Endothelial cell of hepatic sinusoid (primary cell): ENCODE results near the gene CAMK1D.
"Not testable (repeated sequence)": the region's sequence is repeated elsewhere in the genome, so short reads cannot be mapped to it uniquely, and the experiment has no call there.

ENCODE experiments used
- in situ Hi-C: cut with HindIII; loops from 2 replicates; pipeline ENCODE4 v1.10.0; 2017; ENCODE audit warnings: low sequenced_read_pairs

Gene CAMK1D

DNA sequence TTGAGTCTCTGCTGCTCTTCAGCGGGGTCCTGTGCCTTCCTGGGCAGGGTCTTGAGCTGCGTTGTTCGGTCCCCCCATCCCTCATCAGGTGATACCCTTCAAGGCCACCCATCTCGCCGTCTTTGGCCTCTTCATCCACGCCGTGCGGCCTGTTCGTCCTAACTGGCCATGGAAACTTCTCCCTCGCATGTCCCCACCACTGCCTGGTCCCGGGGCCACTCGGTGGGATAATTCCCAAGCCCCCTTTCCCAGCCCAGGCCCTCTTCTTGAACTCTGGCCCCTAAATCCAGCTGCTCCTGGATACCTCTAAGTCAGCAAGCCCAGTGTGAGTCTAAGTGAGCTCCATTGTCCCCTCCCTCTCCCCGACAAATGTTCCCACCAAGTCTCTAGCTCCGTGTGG lies 74.5 kb downstream of the CAMK1D start:
- in situ Hi-C loops, result no loop called here

DNA sequence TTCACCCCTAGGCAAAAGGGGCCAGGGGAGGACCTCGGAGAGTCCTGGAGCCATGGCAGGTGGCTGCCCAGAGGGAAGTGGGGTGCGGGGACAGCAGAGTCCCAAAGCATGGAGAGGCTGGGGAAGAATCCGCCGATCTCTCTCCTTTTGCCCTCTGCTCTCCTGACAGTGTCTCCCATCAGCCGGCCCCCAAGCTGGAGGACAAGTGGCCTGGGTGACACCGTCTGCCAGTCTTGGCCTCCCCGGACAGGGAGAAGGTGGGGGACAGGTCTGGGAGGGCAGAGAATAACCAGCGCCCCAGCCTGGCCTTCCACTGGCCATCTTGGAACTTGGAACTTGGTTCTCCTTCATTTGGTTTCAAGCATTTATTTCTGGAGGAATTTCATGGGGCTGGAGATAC lies 77.9 kb downstream of the CAMK1D start:
- in situ Hi-C loops, result no loop called here

DNA sequence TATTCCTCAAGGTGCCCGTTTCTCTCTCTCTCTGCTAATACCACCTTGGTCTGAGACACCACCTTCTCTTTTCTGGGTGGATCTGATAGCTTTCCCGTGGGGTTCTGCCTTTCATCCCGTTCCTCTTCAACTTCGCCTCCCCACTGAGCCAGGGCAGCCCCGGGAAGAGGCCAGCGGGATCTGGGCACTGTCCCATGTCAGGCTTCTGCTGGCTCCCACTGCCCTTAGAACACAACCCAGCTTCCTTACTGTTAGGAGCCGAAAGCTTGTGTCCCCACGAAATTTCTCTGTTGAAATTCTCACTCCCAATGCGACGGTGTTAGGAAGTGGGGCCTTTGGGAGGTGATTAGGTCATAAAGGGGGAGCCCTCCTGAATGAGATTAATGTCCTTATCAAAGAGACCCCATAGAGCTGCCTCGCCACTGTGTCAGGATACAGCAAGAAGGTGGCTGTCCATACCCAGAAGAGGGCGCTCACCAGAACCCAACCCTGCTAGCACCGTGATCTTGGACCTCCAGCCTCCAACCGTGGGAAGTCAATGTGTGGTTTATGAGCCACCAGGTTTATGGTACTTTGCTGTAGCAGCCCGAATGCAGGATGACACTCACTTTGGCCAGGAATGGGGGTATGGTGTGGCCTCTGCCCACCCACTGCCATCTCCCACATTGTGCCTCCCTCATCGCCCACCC lies 79.2 kb downstream of the CAMK1D start:
- in situ Hi-C loops, result no loop called here

DNA sequence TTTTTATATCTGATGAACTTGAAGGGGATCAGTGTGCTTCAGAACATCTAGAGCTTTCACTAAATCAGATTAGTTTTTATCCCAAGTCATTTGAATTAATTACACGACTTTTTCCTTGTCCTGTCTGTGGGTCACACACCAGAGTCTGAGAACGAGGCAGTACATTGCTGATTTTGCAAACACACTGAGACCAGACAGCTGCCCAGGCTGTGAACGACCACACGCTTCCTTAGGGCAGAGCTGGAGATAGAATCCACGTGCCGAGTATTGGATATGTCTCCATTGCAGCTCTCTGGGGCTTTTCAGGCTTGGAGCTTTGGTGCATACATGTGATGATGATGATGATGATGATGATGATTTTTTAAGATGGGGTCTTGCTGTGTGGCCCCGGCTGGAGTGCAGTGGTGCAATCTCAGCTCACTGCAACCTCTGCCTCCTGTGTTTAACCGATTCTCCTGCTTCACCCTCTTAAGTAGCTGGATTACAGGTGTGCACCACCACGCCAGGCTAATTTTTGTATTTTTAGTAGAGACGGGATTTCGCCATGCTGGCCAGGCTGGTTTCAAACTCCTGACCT lies 81.1 kb downstream of the CAMK1D start:
- in situ Hi-C loops, result no loop called here

DNA sequence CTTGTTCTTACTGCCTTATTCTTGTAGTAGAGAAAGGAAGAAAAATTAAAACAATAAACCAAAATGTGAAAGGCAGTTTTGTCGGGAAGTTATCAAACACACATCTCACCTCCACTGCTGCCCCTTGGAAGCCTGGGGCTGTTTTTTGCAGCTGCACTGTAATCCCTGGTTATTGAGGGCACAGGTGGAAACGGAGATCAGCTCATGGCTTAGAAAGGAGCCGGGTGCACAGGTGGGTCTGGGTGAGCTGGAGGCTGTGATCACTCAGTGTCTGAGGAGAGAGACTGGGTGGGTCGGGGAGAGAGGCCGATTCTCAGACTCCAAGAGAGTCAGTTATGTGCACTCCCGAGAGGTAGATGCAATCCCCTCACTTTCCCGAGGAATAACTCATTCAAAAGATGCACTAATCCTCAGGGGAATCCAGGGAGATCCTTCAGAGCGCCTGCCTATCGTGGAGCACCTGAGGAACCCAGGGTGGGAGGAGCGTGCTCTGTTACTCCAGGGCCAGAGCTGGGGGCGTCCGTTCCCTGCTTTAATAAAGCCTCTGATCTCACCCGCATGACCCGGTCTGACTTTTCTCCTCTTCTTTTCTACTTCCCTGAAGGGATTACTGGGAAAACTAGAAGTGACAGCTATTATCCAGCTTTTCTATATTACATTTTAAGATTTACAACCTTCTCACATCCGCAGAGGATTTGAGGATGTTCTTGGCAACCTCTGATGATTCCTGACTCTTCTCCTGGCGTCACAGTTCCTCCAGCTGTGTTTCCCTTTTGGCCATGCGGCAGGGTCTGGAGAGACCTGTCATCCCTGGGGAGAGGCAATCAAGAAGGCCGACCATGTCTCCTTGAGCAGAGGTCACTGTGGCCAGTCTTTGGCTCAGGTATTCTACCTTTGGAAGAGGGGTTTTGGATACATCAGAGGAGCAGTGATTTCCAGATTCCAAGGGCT lies 82.1 kb downstream of the CAMK1D start:
- in situ Hi-C loops, result no loop called here

DNA sequence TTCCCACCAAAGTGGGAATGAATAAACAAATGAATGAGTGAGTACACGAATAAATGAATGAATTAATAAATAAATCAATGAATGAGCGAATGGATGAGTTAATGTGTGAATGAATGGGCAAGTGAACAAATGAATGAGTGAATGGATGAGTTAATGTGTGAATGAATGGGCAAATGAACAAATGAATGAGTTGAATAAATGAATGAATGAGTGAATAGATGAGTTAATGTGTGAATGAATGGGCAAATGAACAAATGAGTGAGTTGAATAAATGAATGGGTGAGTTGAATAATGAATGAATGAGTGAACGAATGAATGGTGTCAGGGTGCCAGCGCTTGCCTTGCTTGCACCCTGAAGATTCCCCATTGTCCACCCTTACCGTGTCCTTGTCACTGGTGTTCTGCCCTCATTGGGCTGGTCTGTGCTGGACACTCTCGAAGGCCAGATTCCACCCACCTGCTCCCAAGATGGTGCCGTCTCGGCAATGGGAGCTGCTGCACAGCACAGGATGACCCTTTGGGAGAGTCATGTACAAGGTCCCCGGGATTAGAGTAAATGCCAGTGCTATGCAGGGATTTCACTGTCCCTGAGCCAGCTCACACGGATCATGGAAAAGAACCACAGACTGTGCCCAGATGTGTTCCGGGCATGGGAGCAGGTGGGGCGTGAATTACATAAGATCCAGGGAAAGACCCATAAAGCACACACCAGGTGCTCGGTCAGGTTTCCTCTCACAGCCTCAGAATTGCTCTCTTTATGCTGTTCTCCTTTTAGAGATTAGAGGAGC lies 83.2 kb downstream of the CAMK1D start:
- in situ Hi-C loops, result no loop called here

DNA sequence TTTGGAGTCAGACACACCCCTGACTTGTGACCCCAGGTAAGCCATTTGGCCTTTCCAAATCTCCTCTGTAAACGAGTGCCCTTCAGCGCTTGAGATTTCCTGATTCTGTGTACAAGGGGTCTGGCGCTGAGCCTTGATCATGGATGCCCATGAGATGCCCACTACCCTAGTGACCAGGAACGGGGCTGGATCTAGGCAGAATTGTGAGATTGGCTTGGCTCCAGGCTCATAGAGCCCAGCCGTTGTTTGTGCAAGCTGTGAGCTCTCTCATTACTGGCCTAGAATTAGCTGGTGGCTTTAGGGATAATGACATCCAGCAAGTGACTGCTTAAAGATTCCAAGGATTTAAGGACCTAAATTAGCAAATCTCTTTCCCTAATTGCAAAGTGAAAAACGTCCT lies 84.9 kb downstream of the CAMK1D start:
- in situ Hi-C loops, result no loop called here

DNA sequence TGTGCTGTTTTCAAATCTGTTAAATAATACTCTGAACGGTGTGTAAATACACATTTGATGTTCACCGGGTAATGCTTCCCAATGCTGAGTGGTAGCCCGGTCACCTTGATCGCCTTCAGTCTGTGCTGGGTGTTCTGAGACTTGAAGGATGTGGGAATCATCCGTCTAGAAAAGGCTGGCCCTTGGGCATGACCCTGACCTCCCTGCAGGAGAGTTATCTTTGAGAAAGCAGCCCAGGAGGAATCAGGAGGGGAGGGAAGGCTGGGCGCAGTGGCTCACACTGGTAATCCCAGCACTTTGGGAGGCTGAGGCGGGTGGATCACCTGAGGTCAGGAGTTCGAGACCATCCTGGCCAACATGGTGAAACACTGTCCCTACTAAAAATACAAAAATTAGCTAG lies 85.3 kb downstream of the CAMK1D start:
- in situ Hi-C loops, result not testable (repeated sequence)

DNA sequence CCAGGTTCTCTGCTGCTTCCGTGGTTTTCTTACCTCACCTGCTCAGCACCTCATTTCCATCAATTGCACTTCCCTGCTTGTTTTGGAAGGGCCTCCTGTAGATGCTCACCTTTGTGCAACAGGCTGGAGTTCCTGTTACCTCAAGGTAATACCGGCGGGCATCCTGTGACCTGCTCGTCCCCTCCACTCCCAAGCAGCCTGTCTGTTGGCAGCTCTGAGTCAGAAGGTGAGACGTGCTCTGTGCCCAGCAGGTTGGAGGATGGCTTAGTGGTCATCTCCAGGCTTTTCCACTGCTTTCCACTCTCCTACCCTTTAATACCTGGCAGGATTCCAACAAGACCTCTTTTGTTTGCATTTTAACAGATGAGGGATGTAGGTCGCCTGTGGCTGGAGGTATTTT lies 86.0 kb downstream of the CAMK1D start:
- in situ Hi-C loops, result no loop called here

DNA sequence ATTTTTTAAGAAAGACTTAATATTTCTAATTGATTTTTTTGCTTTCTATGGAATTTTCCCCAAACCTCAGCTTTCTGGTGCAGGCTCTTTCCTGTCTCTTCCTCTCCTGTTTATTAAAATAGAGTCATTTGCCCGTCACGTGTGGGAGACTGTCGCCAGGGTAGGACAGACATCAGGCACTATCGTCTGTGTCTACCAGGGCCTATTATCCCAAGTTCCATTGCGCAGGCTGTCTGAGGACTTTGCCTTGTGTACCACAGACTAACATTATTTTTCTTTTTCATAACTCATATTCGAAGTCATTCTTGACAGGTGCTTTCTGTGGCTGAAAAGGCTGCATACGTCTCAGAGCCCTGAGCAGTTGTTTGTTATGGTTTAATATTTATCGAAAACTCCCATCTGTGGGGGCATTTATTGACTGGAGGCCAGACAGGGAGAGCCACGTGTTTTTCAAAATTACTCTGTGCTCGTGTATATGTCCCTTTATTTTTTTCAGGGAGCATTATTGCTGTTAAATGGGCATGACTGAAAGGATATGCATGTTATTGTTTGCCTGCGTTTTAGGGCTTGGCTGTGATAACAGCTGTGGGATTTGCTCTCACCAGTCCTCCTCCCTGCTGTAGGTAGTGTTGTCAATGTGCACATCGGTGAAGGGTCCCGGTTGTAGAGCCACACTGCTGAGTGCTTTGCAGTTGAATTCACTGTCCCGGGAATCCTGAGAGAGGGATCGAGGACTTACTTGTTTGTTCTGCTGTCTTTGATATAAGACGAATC lies 89.8 kb downstream of the CAMK1D start:
- in situ Hi-C loops, result no loop called here

DNA sequence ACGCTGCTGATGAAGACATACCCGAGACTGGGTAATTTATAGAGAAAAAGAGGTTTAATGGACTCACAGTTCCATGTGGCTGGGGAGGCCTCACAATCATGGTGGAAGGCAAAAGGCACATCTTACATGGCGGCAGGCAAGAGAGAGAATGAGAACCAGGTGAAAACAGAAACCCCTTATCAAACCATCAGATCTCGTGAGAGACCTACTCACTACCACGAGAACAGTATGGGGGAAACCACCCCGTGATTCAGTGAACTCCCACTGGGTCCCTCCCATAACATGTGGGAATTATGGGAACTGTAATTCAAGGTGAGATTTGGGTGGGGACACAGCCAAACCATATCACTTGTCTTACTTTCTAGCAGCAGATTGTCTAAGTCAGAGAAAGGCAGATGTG lies 90.4 kb downstream of the CAMK1D start:
- in situ Hi-C loops, result not testable (repeated sequence)

DNA sequence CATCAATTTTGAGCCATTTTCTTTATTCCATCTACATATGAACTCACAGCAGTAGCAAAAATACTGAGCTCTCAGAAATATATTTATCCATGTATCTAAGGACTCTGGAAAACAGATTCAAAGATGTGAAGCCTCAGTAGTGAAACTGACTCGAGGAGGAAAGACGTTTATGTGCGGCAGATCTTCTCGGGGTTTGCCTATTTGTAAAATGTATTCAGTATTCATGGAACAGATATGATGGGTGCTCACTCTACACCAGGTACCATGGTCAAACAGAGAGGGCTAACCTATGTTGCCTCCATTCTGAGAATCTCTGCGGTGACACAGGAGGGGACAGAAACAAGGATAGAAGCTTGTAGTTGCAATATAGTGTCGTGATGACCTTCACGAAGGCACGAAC lies 93.7 kb downstream of the CAMK1D start:
- in situ Hi-C loops, result no loop called here

DNA sequence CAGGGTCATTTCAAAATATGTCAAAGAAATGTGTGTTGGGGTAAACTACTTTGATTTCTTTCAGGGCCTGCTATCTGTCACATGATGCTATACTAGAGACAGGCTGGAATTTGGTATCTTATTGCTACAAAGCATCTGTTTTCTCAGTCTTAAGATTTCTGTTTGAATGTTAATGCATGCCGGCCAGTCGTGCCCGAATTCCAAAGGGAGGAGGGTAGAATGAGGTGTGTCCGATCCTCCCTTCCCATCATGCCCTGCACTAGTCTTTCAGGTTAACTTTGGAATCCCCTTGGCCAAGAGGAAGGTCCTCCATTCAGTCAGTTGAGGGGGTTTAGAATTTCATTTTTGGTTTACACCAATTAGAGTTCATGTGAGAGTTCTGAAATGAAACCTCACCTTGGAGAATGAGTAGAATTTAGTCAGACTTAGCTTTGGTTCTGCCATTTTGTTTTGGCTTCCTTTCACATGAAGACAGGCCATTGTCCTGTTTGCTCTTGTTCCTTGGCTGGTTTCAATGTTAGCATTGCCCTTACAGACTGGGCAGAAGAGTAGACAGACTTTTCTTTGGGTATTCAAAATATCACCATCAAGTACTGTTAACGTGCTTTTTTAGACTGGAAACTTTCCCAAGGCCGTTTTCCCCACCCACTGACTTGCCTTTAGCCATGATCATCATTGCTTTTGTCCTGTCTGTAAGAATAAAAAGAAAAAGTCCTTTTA lies 95.8 kb downstream of the CAMK1D start:
- in situ Hi-C loops, result no loop called here

DNA sequence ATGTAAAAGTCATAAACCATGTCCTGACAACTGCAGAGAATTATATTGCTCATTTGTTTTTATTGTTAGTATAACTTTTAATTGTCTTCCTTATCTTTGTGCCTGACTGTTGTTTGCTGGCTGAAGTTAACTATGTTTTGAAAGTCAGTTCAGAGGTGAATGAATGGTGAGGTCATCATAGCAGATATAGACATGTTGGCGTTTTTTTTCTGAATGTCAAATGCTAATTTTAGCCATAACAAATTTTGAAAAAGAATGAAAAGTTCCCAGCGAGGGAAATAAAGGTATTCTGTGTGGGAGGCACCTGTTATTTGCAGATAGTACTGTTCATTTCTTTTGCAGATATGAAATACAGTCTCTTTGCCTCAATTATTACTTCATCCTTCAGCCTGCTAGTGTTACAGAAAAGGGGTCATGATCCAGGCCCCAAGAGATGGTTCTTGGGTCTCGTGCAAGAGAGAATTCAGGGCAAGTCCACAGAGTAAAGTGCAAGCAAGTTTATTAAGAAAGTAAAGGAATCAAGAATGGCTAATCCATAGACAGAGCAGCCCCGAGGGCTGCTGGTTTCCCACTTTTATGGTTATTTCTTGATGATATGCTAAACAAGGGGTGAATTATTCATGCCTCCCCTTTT lies 96.5 kb downstream of the CAMK1D start:
- in situ Hi-C loops, result no loop called here

DNA sequence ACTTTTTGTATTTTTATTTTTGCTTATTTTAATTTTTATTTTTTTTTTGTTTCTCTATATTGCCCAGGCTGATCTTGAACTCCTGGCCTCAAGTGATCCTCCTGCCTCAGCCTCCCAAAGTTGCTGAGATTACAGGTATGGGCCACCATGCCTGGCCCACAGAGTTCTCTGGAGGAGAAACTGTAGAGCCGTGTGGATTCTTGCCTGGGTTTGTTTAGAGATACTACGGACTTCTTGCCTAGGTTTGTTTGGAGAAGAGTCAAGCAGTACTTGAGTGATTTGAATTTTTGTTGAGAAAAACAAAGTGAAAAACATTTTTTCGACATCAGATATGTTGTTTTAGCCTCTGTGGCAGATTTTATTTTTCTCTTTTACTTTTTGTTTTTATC lies 99.0 kb downstream of the CAMK1D start:
- in situ Hi-C loops, result no loop called here

DNA sequence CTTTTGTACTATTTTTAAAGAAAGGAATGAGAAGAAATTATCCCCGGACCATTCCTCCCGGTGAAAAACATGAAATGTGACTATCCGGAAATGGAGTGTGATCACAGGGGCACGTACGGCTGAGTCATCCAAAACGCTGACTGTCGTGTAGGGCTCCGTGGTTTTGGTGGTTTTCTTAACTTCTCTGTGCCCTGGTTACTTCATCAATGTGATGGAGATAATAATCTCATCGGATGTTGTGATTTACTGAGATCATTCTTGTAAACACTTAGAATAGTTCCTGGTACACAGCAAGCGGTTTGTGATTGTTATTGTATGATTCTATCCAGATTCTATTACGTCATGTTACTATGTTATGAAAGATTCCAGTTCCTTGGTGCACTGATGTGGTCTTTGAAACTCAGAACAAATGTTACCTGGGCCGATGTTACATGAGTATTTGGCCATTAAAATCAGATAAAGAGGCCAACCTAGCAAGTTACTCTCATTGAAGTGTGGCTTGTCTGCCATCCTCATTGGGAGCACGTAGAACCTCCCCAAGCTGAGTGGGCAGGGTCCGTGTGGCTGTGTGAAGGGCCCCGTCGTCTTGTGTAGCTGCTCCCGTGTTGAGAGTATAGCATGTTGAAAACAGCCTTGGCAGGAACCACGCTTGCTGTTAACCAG lies 99.5 kb downstream of the CAMK1D start:
- in situ Hi-C loops, result no loop called here

DNA sequence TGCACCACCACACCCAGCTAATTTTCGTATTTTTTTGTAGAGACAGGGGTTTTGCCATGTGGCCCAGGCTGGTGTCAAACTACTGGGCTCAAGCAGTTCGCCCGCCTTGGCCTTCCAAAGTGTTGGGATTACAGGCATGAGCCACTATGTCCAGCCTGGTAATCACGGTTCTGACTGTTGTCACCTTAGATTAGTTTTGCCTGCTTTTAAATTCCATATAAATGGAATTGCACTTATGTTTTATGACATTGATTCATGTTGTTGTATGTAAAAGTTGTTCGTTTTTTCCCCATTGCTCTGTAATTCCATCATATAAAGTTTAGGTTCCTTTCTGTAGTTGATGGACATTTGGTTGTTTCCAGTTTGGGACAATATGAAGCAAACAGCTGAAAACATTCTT lies 106.0 kb downstream of the CAMK1D start:
- in situ Hi-C loops, result no loop called here

DNA sequence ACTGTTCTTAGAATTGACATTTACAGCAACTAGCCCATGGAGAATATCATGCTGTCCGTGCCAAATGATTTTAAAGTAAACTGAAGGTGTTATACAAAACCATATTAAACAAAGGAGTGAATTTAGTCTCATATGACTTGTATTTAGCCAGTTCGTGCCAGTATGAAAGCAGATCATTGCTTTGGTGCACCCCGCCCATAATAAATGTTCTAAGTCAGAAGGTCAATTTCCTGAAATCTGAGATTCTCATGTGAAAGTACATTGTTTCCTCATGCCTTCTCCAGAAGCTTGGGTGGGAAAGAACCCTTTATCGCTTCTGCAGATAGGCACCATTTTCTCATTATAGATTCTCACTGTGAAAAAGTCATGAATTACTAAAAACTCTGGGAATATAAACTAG lies 106.4 kb downstream of the CAMK1D start:
- in situ Hi-C loops, result no loop called here

DNA sequence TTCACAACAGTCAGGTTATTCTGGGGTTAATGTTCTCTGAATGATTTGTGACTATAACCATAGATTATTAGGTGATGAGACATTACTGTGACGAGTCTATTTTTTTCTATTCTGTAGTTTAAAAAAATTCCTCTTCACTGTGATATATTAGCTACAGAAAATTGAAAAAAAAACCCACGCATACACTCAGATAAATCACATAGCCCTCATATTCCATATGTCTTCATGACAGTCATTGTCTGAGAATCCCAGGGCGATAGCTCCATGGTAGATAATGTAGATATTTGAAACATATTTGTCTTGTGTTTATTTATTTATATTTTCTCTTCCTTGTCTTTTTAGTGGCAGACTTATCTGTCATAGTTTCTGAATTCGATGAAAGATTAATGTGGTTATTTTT lies 110.0 kb downstream of the CAMK1D start:
- in situ Hi-C loops, result no loop called here
